Stimulated activated effector memory CD8-positive, alpha-beta T cell treated with anti-CD3 and anti-CD28 coated beads, Interleukin-12 subunit alpha, Interleukin-12 subunit beta, amount 100 ng/mL, for 72 hours (primary cell): ENCODE measurements around the gene CEP78.

ENCODE experiments used
- ATAC-seq: fragments of 150-1000 bp; cut with Tn5 transposase; 2 replicates; pipeline ENCODE4 v1.10.0; 2021
- DNase-seq, 2 donors: peaks; one replicate each; pipeline ENCODE4 v3.0.0; 2021 to 2022; ENCODE audit warnings: low spot score in 2 of 2
- H3K27ac Mint-ChIP-seq: one replicate; pipeline ENCODE4 v1.8.0; 2022; ENCODE audit warnings: mild to moderate bottlenecking, mixed read lengths
- H3K36me3 Mint-ChIP-seq: one replicate; pipeline ENCODE4 v1.8.0; 2022; ENCODE audit warnings: mild to moderate bottlenecking, mixed read lengths
- H3K4me1 Mint-ChIP-seq: one replicate; pipeline ENCODE4 v1.8.0; 2022; ENCODE audit warnings: mixed read lengths
- H3K4me3 Mint-ChIP-seq: one replicate; pipeline ENCODE4 v1.8.0; 2022; ENCODE audit warnings: mild to moderate bottlenecking, mixed read lengths
- H3K9me3 Mint-ChIP-seq: one replicate; pipeline ENCODE4 v1.8.0; 2022; ENCODE audit warnings: mixed read lengths

The CEP78 gene

GRCh38 chr9:78291240-78291925 lies 55.5 kb downstream of the CEP78 start:
- no peak for DNase-seq
- Mint-ChIP-seq H3K4me3 (no peak overlapping the region), H3K9me3 (no peaks in the 10 kb centered on the region), H3K27ac (no peak overlapping the region), H3K4me1 (peaks cover 11% of the 10 kb centered on the region), H3K36me3 (peaks cover under 1% of the 10 kb centered on the region)
- no peak for ATAC-seq

- ATAC-seq = no peak
- Mint-ChIP-seq H3K4me1 (peaks cover 15% of the 10 kb centered on the region), H3K4me3 (no peak overlapping the region), H3K27ac (no peak overlapping the region), H3K36me3 (peaks cover 7% of the 10 kb centered on the region), H3K9me3 (no peaks in the 10 kb centered on the region)
- no peak for DNase-seq
Observed at GRCh38 chr9:78292026-78292425, 56.2 kb downstream of the CEP78 start.

DNA sequence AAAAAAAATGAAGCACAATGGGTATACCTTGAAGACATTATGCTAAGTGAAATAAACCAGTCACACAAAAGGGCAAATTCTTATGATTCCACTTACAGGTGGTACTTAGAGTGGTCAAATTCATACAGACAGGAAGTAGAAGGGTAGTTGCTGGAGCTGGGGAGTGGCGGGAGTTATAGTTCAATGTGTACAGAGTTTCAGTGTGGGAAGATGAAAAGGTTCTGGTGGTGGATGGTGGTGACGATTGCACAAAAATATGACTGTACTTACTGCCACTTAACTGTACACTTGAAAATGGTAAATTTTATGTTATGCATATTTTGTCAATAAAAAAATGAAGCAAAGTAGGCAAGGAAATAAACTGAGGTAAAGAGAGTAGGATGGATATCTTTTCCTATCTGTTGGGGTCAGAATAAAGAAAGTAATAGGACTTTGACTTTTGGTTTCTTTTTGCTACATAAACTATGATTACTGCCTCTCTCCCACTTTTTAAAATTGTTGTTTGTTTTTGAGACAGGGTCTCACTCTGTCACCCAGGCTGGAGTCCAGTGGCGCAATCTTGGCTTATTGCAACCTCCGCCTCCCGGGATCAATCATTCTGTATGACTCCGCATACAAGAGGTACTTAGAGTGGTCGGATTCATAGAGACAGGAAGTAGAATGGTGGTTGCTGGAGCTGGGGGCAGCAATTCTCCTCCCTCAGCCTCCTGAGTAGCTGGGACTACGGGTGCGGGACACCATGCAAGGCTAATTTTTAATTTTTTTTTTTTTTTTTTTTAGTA lies 57.0 kb downstream of the CEP78 start:
- peaks cover 19% of the 10 kb centered on the region for H3K4me1 Mint-ChIP-seq
- H3K9me3 Mint-ChIP-seq = no peaks in the 10 kb centered on the region
- H3K4me3 Mint-ChIP-seq = no peak overlapping the region
- DNase-seq = no peak
- no peak overlapping the region for H3K27ac Mint-ChIP-seq
- no peak for ATAC-seq
- peaks cover 16% of the 10 kb centered on the region for H3K36me3 Mint-ChIP-seq

- Mint-ChIP-seq H3K27ac (no peak overlapping the region), H3K4me3 (no peak overlapping the region), H3K36me3 (peaks cover 26% of the 10 kb centered on the region), H3K4me1 (peaks cover 24% of the 10 kb centered on the region), H3K9me3 (no peaks in the 10 kb centered on the region)
- ATAC-seq (no peak), DNase-seq (no peak)
Observed at GRCh38 chr9:78294290-78295176, 58.7 kb downstream of the CEP78 start.

DNA sequence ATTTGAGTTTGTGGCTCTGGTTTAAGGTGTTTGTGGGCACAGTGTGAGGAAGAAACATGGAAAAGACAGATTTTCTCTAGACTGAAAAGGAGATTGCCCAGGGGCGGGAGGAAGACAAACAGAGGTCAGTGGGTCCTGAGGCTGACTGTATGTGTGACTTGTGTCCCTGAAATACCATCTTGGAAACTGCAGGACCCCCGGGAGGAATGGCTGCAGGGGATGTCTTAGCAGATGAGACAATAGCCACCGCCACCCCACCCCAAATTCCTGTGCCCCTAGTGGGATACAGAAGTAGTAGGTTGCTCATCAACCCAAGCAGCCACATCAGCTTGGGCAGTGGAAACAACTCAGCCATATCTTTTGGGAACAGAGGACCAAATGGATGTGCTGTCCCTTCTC lies 59.3 kb downstream of the CEP78 start:
- H3K4me1 Mint-ChIP-seq = peaks cover 27% of the 10 kb centered on the region
- peaks cover 33% of the 10 kb centered on the region for H3K36me3 Mint-ChIP-seq
- DNase-seq (no peak), ATAC-seq (no peak)
- no peak overlapping the region for H3K27ac Mint-ChIP-seq
- no peak overlapping the region for H3K4me3 Mint-ChIP-seq
- H3K9me3 Mint-ChIP-seq = no peaks in the 10 kb centered on the region

GRCh38 chr9:78295731-78296130 lies 59.9 kb downstream of the CEP78 start:
- H3K36me3 Mint-ChIP-seq = peaks cover 38% of the 10 kb centered on the region
- DNase-seq (no peak), ATAC-seq (no peak)
- H3K9me3 Mint-ChIP-seq = no peaks in the 10 kb centered on the region
- no peak overlapping the region for H3K27ac Mint-ChIP-seq
- peaks cover 28% of the 10 kb centered on the region for H3K4me1 Mint-ChIP-seq
- peak overlapping the region; percentile 91 for H3K4me3 Mint-ChIP-seq

DNA sequence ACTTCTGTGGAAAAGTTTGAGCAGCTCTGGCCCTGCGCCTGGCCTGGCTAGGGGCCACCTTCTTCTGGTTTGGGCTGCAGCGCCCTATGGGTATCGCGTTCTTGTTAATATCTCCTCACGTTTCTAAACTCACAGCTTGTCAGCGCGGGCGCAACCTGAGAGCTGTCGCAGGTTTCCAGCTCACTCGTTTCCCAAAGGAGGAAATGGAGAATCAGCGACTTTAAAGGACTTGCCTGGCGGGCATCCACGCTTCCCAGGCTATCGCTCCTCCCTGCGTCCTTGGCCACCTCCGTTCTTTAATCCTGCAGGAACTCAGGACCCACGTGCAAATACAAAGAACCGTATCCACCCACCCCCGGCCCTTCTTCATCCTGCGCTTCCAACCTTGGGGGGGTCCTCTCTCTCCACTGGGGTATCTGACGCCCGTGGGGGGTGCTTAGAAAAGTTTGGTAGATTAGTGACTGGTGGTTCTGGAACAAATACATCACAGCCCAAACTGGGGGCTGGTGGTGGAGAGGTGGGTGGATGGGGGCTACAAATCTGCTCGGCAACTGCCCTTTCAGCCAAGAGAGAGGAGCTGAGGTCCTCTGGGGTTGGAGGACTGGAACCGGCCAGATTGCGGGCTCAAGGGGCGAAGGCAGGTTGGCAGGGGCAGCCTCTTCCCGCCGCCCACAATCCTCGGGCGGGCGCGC lies 60.5 kb downstream of the CEP78 start:
- peaks cover 28% of the 10 kb centered on the region for H3K4me1 Mint-ChIP-seq
- DNase-seq (no peak), ATAC-seq (no peak)
- H3K36me3 Mint-ChIP-seq = peaks cover 44% of the 10 kb centered on the region
- H3K9me3 Mint-ChIP-seq = no peaks in the 10 kb centered on the region
- peak overlapping the region; percentile 91 for H3K4me3 Mint-ChIP-seq
- peak overlapping the region; percentile 96 for H3K27ac Mint-ChIP-seq

GRCh38 chr9:78296893-78297671 lies 61.2 kb downstream of the CEP78 start, which contains the start of gene PSAT1:
Gene PSAT1, plus strand, starts transcription at chr9:78297125. Its CDS starts 86 bp downstream, at chr9:78297211.
- Mint-ChIP-seq H3K27ac (peak within 1 kb of the TSS; percentile 96), H3K4me3 (peak within 1 kb of the TSS; percentile 91), H3K36me3 (peaks cover 52% of the 10 kb centered on the region), H3K9me3 (no peaks in the 10 kb centered on the region), H3K4me1 (peaks cover 28% of the 10 kb centered on the region)
- peak; percentile 99 for ATAC-seq
- peak; percentile 69 to 93 for DNase-seq

DNA sequence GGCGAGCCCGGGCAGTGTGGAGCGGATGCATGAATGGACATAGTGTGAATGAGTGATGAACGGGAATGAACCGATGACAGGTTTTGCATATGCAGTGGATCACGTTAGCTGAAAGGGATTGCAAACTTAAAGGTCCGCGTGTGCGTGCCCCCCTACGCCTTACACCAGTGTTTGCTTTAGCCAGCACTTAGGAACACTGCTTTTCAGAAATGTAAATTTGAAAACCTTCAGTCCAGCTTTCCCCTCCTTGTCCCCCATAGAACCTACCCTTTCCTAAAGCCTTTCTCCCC lies 61.7 kb downstream of the CEP78 start:
- peak overlapping the region; percentile 96 for H3K27ac Mint-ChIP-seq

GRCh38 chr9:78298046-78298765 lies 62.3 kb downstream of the CEP78 start:
- ATAC-seq = no peak
- H3K4me1 Mint-ChIP-seq = peaks cover 20% of the 10 kb centered on the region
- peak overlapping the region; percentile 96 for H3K27ac Mint-ChIP-seq

More for the DNA sequence above, 61.7 kb downstream of the CEP78 start:
- no peaks in the 10 kb centered on the region for H3K9me3 Mint-ChIP-seq
- DNase-seq (no peak), ATAC-seq (no peak)
- H3K36me3 Mint-ChIP-seq = peaks cover 57% of the 10 kb centered on the region
- H3K4me3 Mint-ChIP-seq = peak overlapping the region; percentile 91
- H3K4me1 Mint-ChIP-seq = peaks cover 26% of the 10 kb centered on the region

GRCh38 chr9:78300209-78300608 lies 64.3 kb downstream of the CEP78 start:
- Mint-ChIP-seq H3K9me3 (no peaks in the 10 kb centered on the region), H3K4me1 (peaks cover 20% of the 10 kb centered on the region), H3K27ac (no peak overlapping the region), H3K4me3 (no peak overlapping the region), H3K36me3 (peaks cover 83% of the 10 kb centered on the region)
- ATAC-seq (no peak), DNase-seq (no peak)

More at GRCh38 chr9:78298046-78298765, 62.3 kb downstream of the CEP78 start:
- DNase-seq = no peak
- Mint-ChIP-seq H3K4me3 (peak overlapping the region; percentile 91), H3K9me3 (no peaks in the 10 kb centered on the region), H3K36me3 (peaks cover 63% of the 10 kb centered on the region)

GRCh38 chr9:78301466-78301865 lies 65.6 kb downstream of the CEP78 start:
- Mint-ChIP-seq H3K27ac (no peak overlapping the region), H3K4me1 (peaks cover 16% of the 10 kb centered on the region), H3K36me3 (peaks cover 94% of the 10 kb centered on the region), H3K4me3 (no peak overlapping the region), H3K9me3 (no peaks in the 10 kb centered on the region)
- DNase-seq (no peak), ATAC-seq (no peak)

GRCh38 chr9:78303377-78304062 lies 67.6 kb downstream of the CEP78 start:
- H3K4me1 Mint-ChIP-seq = peaks cover 5% of the 10 kb centered on the region
- H3K4me3 Mint-ChIP-seq = no peak overlapping the region
- ATAC-seq (no peak), DNase-seq (no peak)
- H3K27ac Mint-ChIP-seq = no peak overlapping the region
- peaks cover 98% of the 10 kb centered on the region for H3K36me3 Mint-ChIP-seq
- H3K9me3 Mint-ChIP-seq = no peaks in the 10 kb centered on the region
